ENCODE data around the gene SEMA4B. TPM values are rescaled to one million over a fixed set of nuclear protein-coding genes. Genes with fewer than 3 reads are reported as not detected.
A peak's percentile ranks its signal among the peaks of the same experiment; 100 is the strongest.

The SEMA4B gene
- total and polyA plus RNA-seq, 9 of the 15 experiments (the other 6 are each of a cell fraction or from before 2014, with no cell fraction given), result 1.3 to 33.6 (median 11.0) TPM

GRCh38 chr15:90266061-90266431 lies 64.9 kb downstream of the SEMA4B start (continued):
- TF ChIP-seq SMARCA5 (IDR thresholded peaks at IDR 0.05) (no peak), NRF1 (conservative IDR thresholded peaks at IDR 0.05 in 1 of 2, IDR thresholded peaks at IDR 0.05 in 1 of 2) (peak; percentile 40 to 47), MED1 (CRISPR knock-in tag; IDR thresholded peaks at IDR 0.05; ENCODE audit: borderline replicate concordance) (no peak), TOE1 (IDR thresholded peaks at IDR 0.05; ENCODE audit: borderline replicate concordance) (no peak), TOE1 (CRISPR knock-in tag; IDR thresholded peaks at IDR 0.05; ENCODE audit: borderline replicate concordance, low read depth) (no peak; the same call in 1 of the 2 replicates), HEY1 (CRISPR knock-in tag; IDR thresholded peaks at IDR 0.05; ENCODE audit: borderline replicate concordance) (no peak), ZNF717 (CRISPR knock-in tag; IDR thresholded peaks at IDR 0.05) (no peak), C11orf30 (IDR thresholded peaks at IDR 0.05; ENCODE audit: low read depth) (no peak), ZNF830 (CRISPR knock-in tag; IDR thresholded peaks at IDR 0.05) (no peak), RBM22 (IDR thresholded peaks at IDR 0.05; ENCODE audit: low read depth, low read length, poor library complexity, severe bottlenecking) (no peak), CSDE1 (IDR thresholded peaks at IDR 0.05) (no peak), TRIM28 (IDR thresholded peaks at IDR 0.05) (no peak), ZNF407 (IDR thresholded peaks at IDR 0.05; ENCODE audit: low read depth) (no peak), ZNF253 (CRISPR knock-in tag; conservative IDR thresholded peaks at IDR 0.05) (no peak), NFE2 (IDR thresholded peaks at IDR 0.05; ENCODE audit: low read depth) (no peak), MNT (conservative IDR thresholded peaks at IDR 0.05) (no peak; a peak in 1 of 4 replicates), HMGXB4 (CRISPR knock-in tag; IDR thresholded peaks at IDR 0.05) (no peak), CCAR2 (IDR thresholded peaks at IDR 0.05; ENCODE audit: low read depth, low read length) (no peak), ZBTB7A (IDR thresholded peaks at IDR 0.05; ENCODE audit: borderline replicate concordance, control insufficient read depth, low read depth, low read length) (no peak), HOXB6 (CRISPR knock-in tag; IDR thresholded peaks at IDR 0.05; ENCODE audit: borderline replicate concordance) (no peak)
